ENCODE measurements around the gene PWP2.
"Not testable (repeated sequence)": the region's sequence is repeated elsewhere in the genome, so short reads cannot be mapped to it uniquely, and the experiment has no call there.

Gene PWP2

GRCh38 chr21:44167527-44167926, 60.3 kb downstream of the PWP2 start:
- not testable (repeated sequence) for DNase-seq

GRCh38 chr21:44170326-44170725, 63.1 kb downstream of the PWP2 start:
- not testable (repeated sequence) for DNase-seq

- DNase-seq: not testable (repeated sequence)
These were observed 63.7 kb downstream of the PWP2 start for GRCh38 chr21:44170863-44171262.

- DNase-seq: not testable (repeated sequence)
These were observed 64.9 kb downstream of the PWP2 start for GRCh38 chr21:44171962-44172572.

GRCh38 chr21:44172741-44173140, 65.5 kb downstream of the PWP2 start:
- not testable (repeated sequence) for DNase-seq

GRCh38 chr21:44175189-44175588, 68.0 kb downstream of the PWP2 start:
- DNase-seq: not testable (repeated sequence)

GRCh38 chr21:44176127-44176526, 68.9 kb downstream of the PWP2 start:
- DNase-seq: not testable (repeated sequence)
